GM19351 (cell line): Measurements from ENCODE around the gene MAPK8IP3.

Experiments used
- ATAC-seq: cut with Tn5 transposase; IDR thresholded peaks from one replicate; pipeline ENCODE4 v1.9.1; 2021; ENCODE audit warnings: mild to moderate bottlenecking, moderate library complexity; ENCODE audit not compliant: unreplicated experiment

MAPK8IP3 gene

GRCh38 chr16:1705688-1706385 is at the start of gene MAPK8IP3:
Gene MAPK8IP3, plus strand, starts transcription at chr16:1706195. Its CDS starts 145 bp downstream, at chr16:1706340.
- peak; percentile 72 for ATAC-seq

- ATAC-seq, result no peak
Measured at GRCh38 chr16:1656808-1657617, 49.0 kb upstream of the MAPK8IP3 start.

GRCh38 chr16:1657841-1658240 is 48.2 kb upstream of the MAPK8IP3 start:
- ATAC-seq, result no peak

- ATAC-seq, result no peak
Measured at GRCh38 chr16:1659031-1659430, 47.0 kb upstream of the MAPK8IP3 start.

GRCh38 chr16:1661826-1662225 is 44.2 kb upstream of the MAPK8IP3 start:
- no peak for ATAC-seq

- no peak for ATAC-seq
Measured at GRCh38 chr16:1662543-1662942, 43.5 kb upstream of the MAPK8IP3 start.

GRCh38 chr16:1665829-1666228 is 40.2 kb upstream of the MAPK8IP3 start:
- ATAC-seq, result no peak

- no peak for ATAC-seq
Measured at GRCh38 chr16:1666316-1666715, 39.7 kb upstream of the MAPK8IP3 start.

GRCh38 chr16:1667271-1667670 is 38.7 kb upstream of the MAPK8IP3 start:
- ATAC-seq, result no peak

GRCh38 chr16:1667916-1668315 is 38.1 kb upstream of the MAPK8IP3 start:
- no peak for ATAC-seq

- ATAC-seq, result no peak
Measured at GRCh38 chr16:1668612-1669319, 37.2 kb upstream of the MAPK8IP3 start.

- ATAC-seq, result no peak
Measured at GRCh38 chr16:1669698-1670097, 36.3 kb upstream of the MAPK8IP3 start.

GRCh38 chr16:1670371-1670770 is 35.6 kb upstream of the MAPK8IP3 start:
- no peak for ATAC-seq

GRCh38 chr16:1670866-1671265 is 35.1 kb upstream of the MAPK8IP3 start:
- no peak for ATAC-seq

GRCh38 chr16:1673424-1674151 is 32.4 kb upstream of the MAPK8IP3 start:
- no peak for ATAC-seq

GRCh38 chr16:1674306-1674705 is 31.7 kb upstream of the MAPK8IP3 start:
- ATAC-seq, result no peak

- no peak for ATAC-seq
Measured at GRCh38 chr16:1674751-1675664, 31.0 kb upstream of the MAPK8IP3 start.

- ATAC-seq, result no peak
Measured at GRCh38 chr16:1676661-1677060, 29.3 kb upstream of the MAPK8IP3 start.

- ATAC-seq, result no peak
Measured at GRCh38 chr16:1677339-1677738, 28.7 kb upstream of the MAPK8IP3 start.

GRCh38 chr16:1677942-1678499 is 28.0 kb upstream of the MAPK8IP3 start, which contains the start of gene JPT2:
Gene JPT2, plus strand, starts transcription at chr16:1678279. Its CDS starts 34 bp downstream, at chr16:1678313.
- peak; percentile 91 for ATAC-seq
